ENCODE measurements around the gene PKP2.

DNA sequence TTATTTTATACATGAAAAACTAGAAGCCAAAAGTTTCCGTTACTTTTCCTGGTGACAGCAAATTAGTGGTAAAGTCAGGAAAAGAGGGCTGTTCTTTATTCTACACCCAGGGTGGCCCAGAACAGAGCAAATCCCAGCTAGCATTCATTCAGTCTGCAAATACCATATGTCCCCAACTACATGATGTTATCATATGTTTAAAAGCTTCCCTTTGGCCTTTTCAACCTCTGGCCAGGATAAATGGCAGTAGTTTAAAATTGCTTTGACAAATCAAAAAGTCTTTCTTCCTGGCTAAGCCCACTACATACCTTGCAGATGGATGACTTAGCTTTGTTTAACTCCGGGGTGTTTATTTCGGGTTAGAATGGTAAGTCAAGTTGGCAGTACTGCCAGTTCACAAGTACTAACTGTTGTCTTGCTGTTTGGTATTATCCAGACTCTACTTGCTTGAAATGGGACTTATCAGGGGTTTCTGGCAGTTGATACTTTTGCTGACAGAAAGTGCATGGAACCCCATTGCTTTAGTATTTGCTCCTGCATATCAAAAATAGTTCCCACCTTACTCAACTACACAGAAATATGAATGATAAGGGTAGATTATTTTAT, 69.7 kb downstream of the PKP2 start:
- TF ChIP-seq, protein P1, sequence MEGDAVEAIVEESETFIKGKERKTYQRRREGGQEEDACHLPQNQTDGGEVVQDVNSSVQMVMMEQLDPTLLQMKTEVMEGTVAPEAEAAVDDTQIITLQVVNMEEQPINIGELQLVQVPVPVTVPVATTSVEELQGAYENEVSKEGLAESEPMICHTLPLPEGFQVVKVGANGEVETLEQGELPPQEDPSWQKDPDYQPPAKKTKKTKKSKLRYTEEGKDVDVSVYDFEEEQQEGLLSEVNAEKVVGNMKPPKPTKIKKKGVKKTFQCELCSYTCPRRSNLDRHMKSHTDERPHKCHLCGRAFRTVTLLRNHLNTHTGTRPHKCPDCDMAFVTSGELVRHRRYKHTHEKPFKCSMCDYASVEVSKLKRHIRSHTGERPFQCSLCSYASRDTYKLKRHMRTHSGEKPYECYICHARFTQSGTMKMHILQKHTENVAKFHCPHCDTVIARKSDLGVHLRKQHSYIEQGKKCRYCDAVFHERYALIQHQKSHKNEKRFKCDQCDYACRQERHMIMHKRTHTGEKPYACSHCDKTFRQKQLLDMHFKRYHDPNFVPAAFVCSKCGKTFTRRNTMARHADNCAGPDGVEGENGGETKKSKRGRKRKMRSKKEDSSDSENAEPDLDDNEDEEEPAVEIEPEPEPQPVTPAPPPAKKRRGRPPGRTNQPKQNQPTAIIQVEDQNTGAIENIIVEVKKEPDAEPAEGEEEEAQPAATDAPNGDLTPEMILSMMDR (conservative IDR thresholded peaks at IDR 0.05): no peak
- no peak for TF ChIP-seq ZFX (IDR thresholded peaks at IDR 0.05)

Measured in C4-2B (cell line).